ENCODE data around the gene CELSR1.
"Not testable (repeated sequence)": the region's sequence is repeated elsewhere in the genome, so short reads cannot be mapped to it uniquely, and the experiment has no call there.

CELSR1 gene

GRCh38 chr22:46479046-46479445, 58.4 kb downstream of the CELSR1 start:
- DNase-seq (ENCODE audit: low read depth), result no peak

GRCh38 chr22:46478083-46478551, 59.3 kb downstream of the CELSR1 start:
- no peak for DNase-seq (ENCODE audit: low read depth)

- DNase-seq (ENCODE audit: low read depth), result no peak
Observed at GRCh38 chr22:46476547-46476941, 60.9 kb downstream of the CELSR1 start.

- no peak for DNase-seq (ENCODE audit: low read depth)
Observed at GRCh38 chr22:46473896-46474557, 63.4 kb downstream of the CELSR1 start.

- DNase-seq (ENCODE audit: low read depth), result no peak
Observed at GRCh38 chr22:46473021-46473779, 64.2 kb downstream of the CELSR1 start.

- no peak for DNase-seq (ENCODE audit: low read depth)
Observed at GRCh38 chr22:46472722-46473016, 64.8 kb downstream of the CELSR1 start.

- DNase-seq (ENCODE audit: low read depth), result no peak
Observed at GRCh38 chr22:46471901-46472721, 65.3 kb downstream of the CELSR1 start.

- not testable (repeated sequence) for DNase-seq (ENCODE audit: low read depth)
Observed at GRCh38 chr22:46471330-46471729, 66.1 kb downstream of the CELSR1 start.

GRCh38 chr22:46469711-46470110, 67.7 kb downstream of the CELSR1 start:
- DNase-seq (ENCODE audit: low read depth), result no peak

GRCh38 chr22:46467006-46467405, 70.4 kb downstream of the CELSR1 start:
- no peak for DNase-seq (ENCODE audit: low read depth)

GRCh38 chr22:46466255-46466676, 71.2 kb downstream of the CELSR1 start:
- no peak for DNase-seq (ENCODE audit: low read depth)

- no peak for DNase-seq (ENCODE audit: low read depth)
Observed at GRCh38 chr22:46465793-46466192, 71.6 kb downstream of the CELSR1 start.

GRCh38 chr22:46465345-46465720, 72.1 kb downstream of the CELSR1 start:
- DNase-seq (ENCODE audit: low read depth), result no peak

- no peak for DNase-seq (ENCODE audit: low read depth)
Observed at GRCh38 chr22:46464701-46465344, 72.6 kb downstream of the CELSR1 start.

- DNase-seq (ENCODE audit: low read depth), result no peak
Observed at GRCh38 chr22:46464296-46464695, 73.1 kb downstream of the CELSR1 start.

- no peak for DNase-seq (ENCODE audit: low read depth)
Observed at GRCh38 chr22:46463435-46464227, 73.8 kb downstream of the CELSR1 start.

GRCh38 chr22:46462726-46463371, 74.6 kb downstream of the CELSR1 start:
- DNase-seq (ENCODE audit: low read depth), result no peak

GRCh38 chr22:46461566-46462180, 75.7 kb downstream of the CELSR1 start:
- DNase-seq (ENCODE audit: low read depth), result no peak

- DNase-seq (ENCODE audit: low read depth), result no peak
Observed at GRCh38 chr22:46460857-46461256, 76.6 kb downstream of the CELSR1 start.

GRCh38 chr22:46459347-46460065, 77.9 kb downstream of the CELSR1 start:
- DNase-seq (ENCODE audit: low read depth), result no peak

All from activated gamma-delta T cell treated with anti-CD3 and anti-CD28 coated beads, Interleukin-2, amount 50 U/mL, for 16 hours (primary cell).